ENCODE measurements around the gene DPEP2.

DNA sequence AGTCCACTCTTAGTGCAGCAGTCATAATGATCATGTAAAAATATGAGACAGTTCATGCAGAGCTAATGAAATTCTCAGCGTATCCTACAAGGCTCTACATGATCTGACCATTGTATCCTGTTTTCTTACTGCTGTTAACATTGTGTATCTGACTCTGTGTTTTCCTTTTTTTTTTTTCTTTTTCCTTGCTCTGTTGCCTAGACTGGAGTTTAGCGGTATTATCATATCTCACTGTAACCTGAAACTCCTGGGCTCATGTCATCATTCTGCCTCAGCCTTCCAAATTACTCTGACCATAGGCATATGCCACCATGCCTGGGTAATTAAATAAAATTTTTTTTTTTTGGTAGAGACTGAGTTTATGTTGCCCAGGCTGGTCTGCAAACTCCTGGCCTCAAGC is 35.9 kb upstream of the DPEP2 start:
- TF ChIP-seq CTCF (conservative IDR thresholded peaks at IDR 0.05; ENCODE audit: low read depth in 2 of 2) (no peak), EZH2 (IDR thresholded peaks at IDR 0.05; ENCODE audit: low read depth, unreplicated experiment) (no peak)

Data from GM23338 (cell line).